SH-SY5Y (cell line): ENCODE data around the gene NPHS1.

Source experiments
- GATA2 ChIP-seq: IDR thresholded peaks from 2 replicates; pipeline ENCODE4 v1.6.1; 2011; ENCODE audit warnings: mild to moderate bottlenecking, low read depth, low read length
- GATA3 ChIP-seq: IDR thresholded peaks from 2 replicates; pipeline ENCODE4 v1.6.1; 2011; ENCODE audit warnings: low read depth, mild to moderate bottlenecking, low read length, moderate library complexity

- TF ChIP-seq GATA2 (no peak), GATA3 (no peak)
Observed at GRCh38 chr19:35791814-35792279, 60.5 kb downstream of the NPHS1 start.
